Nephron (organoid): ENCODE measurements around the gene TMEM47.

ENCODE experiments used
- H3K27ac Mint-ChIP-seq, 3 experiments: 2 replicates each; pipeline ENCODE4 v1.8.0; 2020; ENCODE audit warnings: mixed read lengths in 3 of 3, mild to moderate bottlenecking in 2 of 3, moderate library complexity in 1 of 3
- H3K27me3 Mint-ChIP-seq: 2 replicates; pipeline ENCODE4 v1.8.0; 2021; ENCODE audit warnings: low read depth, mild to moderate bottlenecking, moderate library complexity, mixed read lengths
- H3K36me3 Mint-ChIP-seq: 2 replicates; pipeline ENCODE4 v1.8.0; 2020; ENCODE audit warnings: low read depth, mixed read lengths
- H3K4me1 Mint-ChIP-seq: 2 replicates; pipeline ENCODE4 v1.8.0; 2020; ENCODE audit warnings: mixed read lengths
- H3K4me3 Mint-ChIP-seq, 3 experiments: 2 replicates each; pipeline ENCODE4 v1.8.0; 2020; ENCODE audit warnings: mild to moderate bottlenecking in 3 of 3, mixed read lengths in 3 of 3, moderate library complexity in 2 of 3
- H3K9me3 Mint-ChIP-seq: 2 replicates; pipeline ENCODE4 v1.8.0; 2020; ENCODE audit warnings: mixed read lengths
- CTCF ChIP-seq, 3 experiments: fragments of 200-600 bp; sonication (generic); IDR thresholded peaks; one replicate each; pipeline ENCODE4 v1.5.0; 2021; ENCODE audit warnings: antibody characterized with exemption in 3 of 3; ENCODE audit not compliant: unreplicated experiment in 3 of 3

The TMEM47 gene

GRCh38 chrX:34634349-34634748 is 22.7 kb downstream of the TMEM47 start:
- peak overlapping the region in 1 of 3 experiments; percentile 89 for H3K27ac Mint-ChIP-seq
- H3K4me3 Mint-ChIP-seq: no peak overlapping the region
- peaks cover 3% of the 10 kb centered on the region for H3K36me3 Mint-ChIP-seq
- H3K27me3 Mint-ChIP-seq: no peaks in the 10 kb centered on the region
- H3K4me1 Mint-ChIP-seq: peaks cover 65% of the 10 kb centered on the region
- no peak for TF ChIP-seq CTCF (IDR thresholded peaks at IDR 0.05; ENCODE audit: unreplicated experiment in 3 of 3)
- H3K9me3 Mint-ChIP-seq: no peaks in the 10 kb centered on the region

- Mint-ChIP-seq H3K36me3 (peaks cover 3% of the 10 kb centered on the region), H3K27me3 (no peaks in the 10 kb centered on the region), H3K4me1 (peaks cover 65% of the 10 kb centered on the region), H3K9me3 (no peaks in the 10 kb centered on the region), H3K4me3 (no peak overlapping the region), H3K27ac (peak overlapping the region; percentile 50 to 89 (median 60))
- TF ChIP-seq CTCF (IDR thresholded peaks at IDR 0.05; ENCODE audit: unreplicated experiment in 3 of 3): no peak
Observed at GRCh38 chrX:34632384-34632783, 24.7 kb downstream of the TMEM47 start.

GRCh38 chrX:34631479-34632220 is 25.4 kb downstream of the TMEM47 start:
- no peak for TF ChIP-seq CTCF (IDR thresholded peaks at IDR 0.05; ENCODE audit: unreplicated experiment in 3 of 3)
- H3K27ac Mint-ChIP-seq: peak overlapping the region; percentile 50 to 89 (median 61)
- no peaks in the 10 kb centered on the region for H3K27me3 Mint-ChIP-seq
- H3K4me1 Mint-ChIP-seq: peaks cover 68% of the 10 kb centered on the region
- H3K9me3 Mint-ChIP-seq: no peaks in the 10 kb centered on the region
- no peak overlapping the region for H3K4me3 Mint-ChIP-seq
- peaks cover 3% of the 10 kb centered on the region for H3K36me3 Mint-ChIP-seq

- H3K9me3 Mint-ChIP-seq: no peaks in the 10 kb centered on the region
- peak overlapping the region in 1 of 3 experiments; percentile 22 for H3K4me3 Mint-ChIP-seq
- peaks cover 3% of the 10 kb centered on the region for H3K36me3 Mint-ChIP-seq
- H3K27me3 Mint-ChIP-seq: no peaks in the 10 kb centered on the region
- peak overlapping the region; percentile 44 to 87 (median 44) for H3K27ac Mint-ChIP-seq
- no peak for TF ChIP-seq CTCF (IDR thresholded peaks at IDR 0.05; ENCODE audit: unreplicated experiment in 3 of 3)
- peaks cover 59% of the 10 kb centered on the region for H3K4me1 Mint-ChIP-seq
Observed at GRCh38 chrX:34629572-34629971, 27.5 kb downstream of the TMEM47 start.

DNA sequence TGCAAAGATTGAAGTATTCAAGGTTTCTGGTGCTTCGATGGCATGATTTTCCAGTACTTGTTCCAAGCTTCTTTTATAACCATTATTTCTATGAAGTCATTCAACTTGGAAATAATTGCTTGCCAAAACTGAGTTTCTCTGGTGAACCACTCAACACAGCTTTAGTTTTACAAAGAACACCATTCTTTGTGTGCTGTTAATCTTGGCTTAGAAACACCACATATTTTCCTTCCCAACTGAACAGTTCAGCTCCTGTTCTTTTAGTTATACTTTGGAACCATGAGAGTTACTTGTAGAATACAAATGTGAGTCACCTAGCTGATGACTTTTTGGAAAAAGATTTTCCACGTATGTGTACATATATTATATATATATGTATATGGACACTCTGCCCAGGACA is 32.7 kb downstream of the TMEM47 start:
- Mint-ChIP-seq H3K27ac (no peak overlapping the region), H3K9me3 (no peaks in the 10 kb centered on the region), H3K36me3 (no peaks in the 10 kb centered on the region), H3K27me3 (no peaks in the 10 kb centered on the region), H3K4me3 (no peak overlapping the region), H3K4me1 (peaks cover 20% of the 10 kb centered on the region)
- TF ChIP-seq CTCF (IDR thresholded peaks at IDR 0.05; ENCODE audit: unreplicated experiment in 3 of 3): no peak

- Mint-ChIP-seq H3K9me3 (peaks cover 1% of the 10 kb centered on the region), H3K27ac (peak overlapping the region in 1 of 3 experiments; percentile 77), H3K4me1 (peaks cover 5% of the 10 kb centered on the region), H3K36me3 (no peaks in the 10 kb centered on the region), H3K27me3 (no peaks in the 10 kb centered on the region), H3K4me3 (no peak overlapping the region)
- no peak for TF ChIP-seq CTCF (IDR thresholded peaks at IDR 0.05; ENCODE audit: unreplicated experiment in 3 of 3)
Observed at GRCh38 chrX:34619920-34620319, 37.2 kb downstream of the TMEM47 start.
